T-helper 1 cell treated with Interleukin-12 subunit alpha and Interleukin-12 subunit beta and Interleukin-4 antibody, amounts not matched to agents 30 μg/mL and 1 μg/mL, for 36 hours (primary cell): ENCODE measurements around the gene SNRPD2.

Source experiments
- H3K27ac Mint-ChIP-seq: one replicate; pipeline ENCODE4 v1.8.0; 2021; ENCODE audit warnings: mild to moderate bottlenecking, mixed read lengths
- H3K27me3 Mint-ChIP-seq: one replicate; pipeline ENCODE4 v1.8.0; 2021; ENCODE audit warnings: low read depth, mixed read lengths
- H3K36me3 Mint-ChIP-seq: one replicate; pipeline ENCODE4 v1.8.0; 2021; ENCODE audit warnings: low read depth, mixed read lengths
- H3K4me1 Mint-ChIP-seq: one replicate; pipeline ENCODE4 v1.8.0; 2021; ENCODE audit warnings: low read depth, mixed read lengths
- H3K4me3 Mint-ChIP-seq: one replicate; pipeline ENCODE4 v1.8.0; 2021; ENCODE audit warnings: mild to moderate bottlenecking, moderate library complexity, mixed read lengths
- H3K9me3 Mint-ChIP-seq: one replicate; pipeline ENCODE4 v1.8.0; 2021; ENCODE audit warnings: mixed read lengths

The SNRPD2 gene

DNA sequence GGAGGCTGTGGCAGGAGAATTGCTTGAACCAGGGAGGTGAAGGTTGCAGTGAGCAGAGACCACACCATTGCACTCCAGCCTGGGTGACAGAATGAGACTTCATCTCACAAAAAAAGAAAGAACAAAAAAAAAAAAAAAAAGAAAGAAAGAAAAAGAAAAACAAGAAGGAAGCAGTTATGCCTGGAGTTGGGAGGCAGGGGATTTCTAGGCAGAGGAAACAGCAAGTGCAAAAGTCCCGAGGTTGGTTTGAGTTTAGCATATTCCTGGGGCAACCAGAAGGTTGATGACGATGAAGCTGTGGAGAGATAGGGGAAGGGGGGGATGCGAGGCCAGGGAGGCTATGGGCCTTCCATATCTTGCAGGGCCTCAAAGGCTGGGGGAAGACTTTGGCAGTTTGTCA, 41.0 kb downstream of the SNRPD2 start:
- H3K9me3 Mint-ChIP-seq: no peaks in the 10 kb centered on the region
- no peaks in the 10 kb centered on the region for H3K27me3 Mint-ChIP-seq
- H3K4me1 Mint-ChIP-seq: peaks cover 8% of the 10 kb centered on the region
- no peak overlapping the region for H3K4me3 Mint-ChIP-seq
- no peaks in the 10 kb centered on the region for H3K36me3 Mint-ChIP-seq
- no peak overlapping the region for H3K27ac Mint-ChIP-seq

DNA sequence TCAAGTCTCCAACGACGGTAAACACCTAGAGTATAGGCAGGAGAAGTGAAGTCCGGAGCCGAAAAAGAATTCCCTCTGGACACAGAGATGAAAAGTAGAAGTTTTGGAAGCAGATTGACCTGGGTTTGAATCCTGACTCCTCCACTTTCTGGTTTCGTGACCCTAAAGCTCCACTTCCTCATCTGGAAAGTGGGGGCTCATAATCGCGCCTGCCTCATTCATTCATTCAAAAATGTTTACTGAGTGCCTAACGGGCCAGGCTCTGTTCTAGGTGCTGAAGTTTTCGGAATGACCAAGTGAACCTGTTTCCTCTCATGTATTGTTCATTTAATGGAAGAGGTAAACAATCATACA, 45.4 kb downstream of the SNRPD2 start:
- no peaks in the 10 kb centered on the region for H3K9me3 Mint-ChIP-seq
- H3K36me3 Mint-ChIP-seq: peaks cover under 1% of the 10 kb centered on the region
- H3K27me3 Mint-ChIP-seq: peaks cover 4% of the 10 kb centered on the region
- peak overlapping the region; percentile 85 for H3K4me3 Mint-ChIP-seq
- peak overlapping the region; percentile 77 for H3K27ac Mint-ChIP-seq
- H3K4me1 Mint-ChIP-seq: peaks cover 19% of the 10 kb centered on the region

DNA sequence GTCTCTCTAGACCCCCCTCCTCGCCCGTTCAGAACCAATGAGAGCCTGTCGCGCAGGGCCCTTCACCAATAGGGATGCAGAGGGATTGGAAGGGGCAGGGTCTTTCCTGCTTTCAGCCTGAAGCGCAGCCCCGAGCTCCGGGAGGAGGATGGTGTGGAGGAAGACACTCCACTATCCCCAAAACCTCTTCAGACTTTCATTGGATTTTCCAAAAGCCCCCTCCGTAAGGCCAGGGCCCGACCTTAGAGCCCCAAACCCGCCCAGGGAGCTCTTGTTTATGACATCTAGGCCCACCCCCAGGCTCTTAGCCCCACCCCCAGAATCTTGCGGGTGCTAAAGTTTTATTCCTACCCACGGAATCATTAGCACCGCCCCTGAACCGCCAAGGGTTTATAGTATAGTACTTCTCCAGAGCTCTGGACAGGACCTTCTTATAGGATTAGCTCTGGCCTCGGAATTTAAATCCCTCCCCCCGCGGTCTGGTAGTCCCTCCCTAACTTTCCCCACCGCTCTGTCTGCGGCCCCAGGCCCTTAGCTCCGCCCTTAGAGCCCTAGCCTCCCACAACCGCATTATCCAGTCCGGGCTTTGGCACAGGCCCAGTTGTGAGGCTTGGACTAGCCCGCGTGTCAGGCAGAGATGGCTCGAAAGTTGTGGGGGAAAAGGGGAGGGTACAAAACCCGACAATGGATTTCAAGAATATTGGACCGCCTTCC, 46.0 kb downstream of the SNRPD2 start:
- peak overlapping the region; percentile 77 for H3K27ac Mint-ChIP-seq
- no peaks in the 10 kb centered on the region for H3K9me3 Mint-ChIP-seq
- peaks cover 4% of the 10 kb centered on the region for H3K36me3 Mint-ChIP-seq
- H3K4me1 Mint-ChIP-seq: peaks cover 24% of the 10 kb centered on the region
- peak overlapping the region; percentile 85 for H3K4me3 Mint-ChIP-seq
- H3K27me3 Mint-ChIP-seq: peaks cover 4% of the 10 kb centered on the region

DNA sequence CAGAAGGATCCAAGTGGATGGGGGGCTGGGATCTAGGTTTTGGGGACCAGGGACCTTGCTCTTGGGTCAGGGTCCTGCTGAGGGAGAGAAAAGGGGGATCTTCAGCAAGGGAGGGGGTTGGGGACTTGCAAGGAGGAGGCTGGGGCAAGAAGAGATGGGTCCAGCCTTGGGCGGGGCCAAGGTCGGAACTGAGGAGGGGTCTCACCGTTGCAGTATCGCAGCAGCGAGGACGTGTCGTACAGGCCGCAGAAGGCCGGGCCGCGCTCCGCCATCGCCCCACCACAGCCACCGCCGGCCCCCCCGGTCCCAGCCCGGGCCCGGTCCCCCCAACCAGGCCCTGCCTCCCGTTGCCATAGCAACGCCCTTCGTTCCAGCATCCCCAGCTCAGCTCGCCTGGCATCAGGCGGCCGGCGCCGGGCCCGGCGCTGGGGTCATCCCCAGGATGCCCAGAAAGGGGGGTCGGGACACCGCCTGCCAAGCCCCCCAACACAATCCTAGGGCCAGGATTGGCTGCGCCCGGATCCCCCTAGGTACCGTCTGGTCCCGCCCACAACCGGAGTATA, 46.6 kb downstream of the SNRPD2 start:
- H3K4me1 Mint-ChIP-seq: peaks cover 27% of the 10 kb centered on the region
- peak overlapping the region; percentile 85 for H3K4me3 Mint-ChIP-seq
- peaks cover 4% of the 10 kb centered on the region for H3K36me3 Mint-ChIP-seq
- no peaks in the 10 kb centered on the region for H3K9me3 Mint-ChIP-seq
- H3K27me3 Mint-ChIP-seq: peaks cover 4% of the 10 kb centered on the region
- H3K27ac Mint-ChIP-seq: peak overlapping the region; percentile 77

DNA sequence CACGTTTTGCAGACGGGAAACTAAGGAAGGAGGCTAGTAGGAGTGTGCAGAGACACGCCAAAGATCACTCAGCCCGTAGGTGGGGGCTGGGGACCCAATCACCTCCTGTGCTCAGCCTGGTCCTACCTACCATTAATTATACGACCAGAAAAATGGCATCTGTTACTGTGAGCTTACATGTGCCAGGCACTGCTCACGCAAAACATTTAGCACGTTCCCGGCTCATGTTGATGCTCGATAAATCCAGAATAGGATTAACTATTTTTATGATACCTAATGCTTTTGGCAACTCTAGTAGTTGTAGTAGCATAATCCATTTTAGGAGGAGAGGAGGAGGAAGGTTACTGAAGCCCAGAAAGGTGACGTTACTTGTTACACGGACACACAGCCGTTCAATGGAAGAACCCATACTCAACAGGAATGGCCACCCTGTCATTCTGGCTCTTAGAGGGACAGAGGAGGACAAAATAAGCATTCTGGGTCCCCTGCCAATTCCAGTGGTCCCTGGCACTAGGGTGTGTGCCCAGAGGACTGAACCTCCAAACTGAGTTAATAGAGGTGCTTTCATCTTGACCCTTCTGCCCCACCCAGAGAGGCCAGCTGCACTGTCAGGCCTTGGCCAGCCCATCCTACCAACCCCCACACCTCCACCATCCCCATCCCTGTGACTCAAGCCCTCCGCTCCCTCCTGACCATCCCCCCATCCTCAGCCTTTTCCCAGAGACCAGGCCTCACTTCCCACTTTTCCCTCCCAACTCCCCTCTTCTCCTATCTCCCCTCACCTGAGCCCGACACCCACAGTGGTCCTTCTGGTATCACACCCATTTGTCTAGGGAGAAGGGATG, 47.6 kb downstream of the SNRPD2 start:
- Mint-ChIP-seq H3K36me3 (peaks cover 4% of the 10 kb centered on the region), H3K27me3 (peaks cover 4% of the 10 kb centered on the region), H3K27ac (peak overlapping the region; percentile 39), H3K9me3 (no peaks in the 10 kb centered on the region), H3K4me3 (peak overlapping the region; percentile 10), H3K4me1 (peaks cover 27% of the 10 kb centered on the region)

DNA sequence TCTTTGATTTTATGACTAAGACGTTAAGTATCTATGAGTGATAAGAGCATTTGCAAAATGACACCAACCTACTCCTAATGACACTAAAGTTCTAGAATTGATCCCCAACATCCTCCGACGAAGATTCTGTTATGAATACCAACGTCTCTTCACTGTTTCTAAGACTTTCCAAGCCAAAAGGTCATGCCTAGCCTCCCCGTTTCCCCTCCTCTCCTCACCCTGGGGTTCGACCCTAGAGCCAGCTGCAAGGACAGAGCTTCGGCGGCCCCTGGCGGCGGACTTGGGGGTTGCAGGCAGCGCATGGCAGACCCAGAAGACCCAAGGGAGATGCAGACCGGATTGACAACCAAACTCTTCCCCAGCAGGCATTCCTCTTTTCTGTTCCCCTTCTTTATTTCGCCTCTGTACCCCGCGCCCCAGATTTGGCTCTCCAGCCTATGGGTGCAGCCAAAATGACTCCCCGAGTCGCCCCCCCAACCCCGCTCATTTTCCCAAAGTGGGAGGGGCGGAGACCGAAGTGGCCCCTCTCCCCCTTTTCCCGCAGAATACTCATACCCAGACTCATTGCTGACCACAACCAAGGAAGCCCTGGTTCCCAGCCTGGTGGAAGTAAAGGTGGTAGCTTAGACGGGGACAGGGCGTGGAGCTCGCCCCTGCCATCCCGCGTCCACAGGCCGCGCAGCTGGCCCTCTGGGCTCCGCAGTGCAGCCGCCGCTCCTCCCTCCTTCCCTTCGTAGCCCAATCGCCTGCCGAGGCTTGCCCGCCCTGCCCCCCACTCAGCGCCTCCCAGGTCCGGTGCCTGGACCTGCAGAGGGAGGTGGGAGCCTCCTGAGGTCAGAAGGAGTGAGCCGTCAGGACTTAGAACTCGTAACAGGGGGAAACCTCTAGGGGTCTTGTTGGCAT, 48.5 kb downstream of the SNRPD2 start:
- Mint-ChIP-seq H3K27me3 (peaks cover 4% of the 10 kb centered on the region), H3K36me3 (peaks cover 10% of the 10 kb centered on the region), H3K4me1 (peaks cover 33% of the 10 kb centered on the region)

DNA sequence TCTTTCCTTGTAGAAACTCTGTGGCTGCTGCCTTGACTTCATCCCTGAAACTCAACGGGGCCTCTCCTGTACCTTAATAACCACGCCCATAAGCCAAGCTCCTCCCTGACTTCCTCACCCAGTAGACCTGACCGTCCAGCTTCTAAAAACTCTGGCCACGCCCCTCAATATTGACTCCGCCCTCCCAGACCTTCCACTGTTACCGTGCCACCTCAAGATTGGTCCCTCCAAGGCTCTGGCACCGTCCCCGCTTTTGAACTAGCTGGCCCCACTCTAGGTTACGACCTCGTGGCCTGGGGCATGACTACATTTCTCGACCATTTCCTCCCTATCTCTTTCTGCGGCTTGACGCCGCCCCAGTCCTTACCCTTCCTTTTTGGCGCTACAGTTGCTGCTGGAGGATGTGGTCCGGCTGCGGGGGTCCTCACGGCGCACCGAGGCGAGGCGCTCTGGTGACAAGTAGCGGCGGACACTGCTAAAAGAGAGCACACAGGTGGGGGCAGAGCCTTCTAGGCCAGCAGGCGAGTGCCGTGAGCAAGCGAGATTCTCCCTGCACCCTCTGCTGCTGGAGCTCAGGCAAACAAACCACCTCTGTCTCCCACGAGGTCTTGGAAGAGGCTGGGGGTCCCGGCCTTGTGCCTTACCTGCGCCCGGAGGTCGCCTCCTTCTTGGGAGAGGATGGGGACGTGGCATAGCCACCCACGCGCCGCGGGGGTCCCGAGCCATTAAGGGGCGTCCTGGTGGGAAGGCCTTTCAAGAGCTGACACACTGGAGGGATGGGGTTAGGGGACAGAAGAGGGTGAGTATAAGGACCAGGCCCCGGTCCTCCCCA, 50.3 kb downstream of the SNRPD2 start:
- Mint-ChIP-seq H3K4me1 (peaks cover 34% of the 10 kb centered on the region), H3K4me3 (peak overlapping the region; percentile 82), H3K9me3 (no peaks in the 10 kb centered on the region), H3K36me3 (peaks cover 10% of the 10 kb centered on the region), H3K27me3 (peaks cover 4% of the 10 kb centered on the region), H3K27ac (peak overlapping the region; percentile 94)

More for the DNA sequence above, 48.5 kb downstream of the SNRPD2 start:
- no peaks in the 10 kb centered on the region for H3K9me3 Mint-ChIP-seq
- peak overlapping the region; percentile 76 for H3K4me3 Mint-ChIP-seq
- peak overlapping the region; percentile 96 for H3K27ac Mint-ChIP-seq

DNA sequence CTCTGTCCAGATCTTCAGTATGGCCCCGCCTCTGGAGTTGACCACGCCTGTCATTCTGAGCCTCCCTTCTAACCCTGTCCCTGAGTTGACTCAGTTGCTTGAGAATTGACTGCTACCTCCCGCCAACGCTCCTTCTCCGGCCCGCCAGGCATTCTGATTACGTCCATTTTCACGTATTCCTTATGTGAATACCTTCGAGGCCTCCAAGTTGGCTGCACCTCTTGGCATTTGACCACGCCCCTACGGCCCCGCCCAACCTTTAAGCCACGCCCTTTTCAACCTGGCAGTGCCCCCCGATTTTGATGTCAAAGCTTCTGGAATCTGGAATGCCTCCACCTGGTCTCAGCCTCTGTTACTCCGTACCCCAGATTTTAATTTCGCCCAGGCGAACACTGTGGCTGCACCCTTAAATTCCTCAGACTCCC, 50.9 kb downstream of the SNRPD2 start:
- Mint-ChIP-seq H3K4me3 (peak overlapping the region; percentile 82), H3K36me3 (peaks cover 10% of the 10 kb centered on the region), H3K27ac (peak overlapping the region; percentile 94), H3K4me1 (peaks cover 28% of the 10 kb centered on the region), H3K9me3 (no peaks in the 10 kb centered on the region), H3K27me3 (peaks cover 4% of the 10 kb centered on the region)

DNA sequence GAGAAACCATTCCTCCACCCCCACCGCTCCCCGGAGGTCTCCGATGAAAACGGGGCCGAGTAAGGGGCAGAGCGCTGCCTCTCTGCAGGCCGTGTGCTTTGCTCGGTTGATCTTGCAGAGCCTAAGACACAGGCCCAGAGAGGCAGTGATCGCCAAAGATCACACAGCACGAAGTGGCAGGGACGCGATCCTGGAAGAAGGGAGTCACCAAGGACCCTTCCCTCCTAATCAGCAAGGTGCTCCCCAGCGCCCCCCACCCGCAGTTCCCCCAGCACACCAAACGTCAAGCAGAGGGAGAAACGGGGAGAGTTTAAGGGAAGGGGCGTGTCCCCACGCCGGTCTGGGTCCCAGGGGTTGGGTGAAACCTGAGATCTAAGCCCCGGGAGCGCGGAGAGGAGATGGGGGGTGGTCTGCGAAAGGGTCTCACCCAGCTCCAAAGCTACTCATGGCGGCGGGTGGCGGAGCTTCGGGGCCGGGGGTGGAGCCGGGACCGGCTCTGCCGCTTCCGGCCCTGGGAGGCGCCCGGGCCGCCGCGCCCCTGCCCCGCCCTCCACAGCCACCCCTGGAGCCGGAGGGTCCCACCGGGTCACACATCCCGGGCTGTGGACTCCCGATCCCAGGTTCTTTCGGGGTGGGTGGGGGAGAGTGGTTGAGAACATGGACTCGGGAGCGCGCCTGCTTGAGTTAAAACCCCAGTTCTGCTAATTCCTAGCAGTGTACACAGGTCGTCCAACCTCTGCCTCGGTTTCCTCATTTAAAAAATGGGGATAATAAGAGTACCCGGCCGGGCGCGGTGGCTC, 52.6 kb downstream of the SNRPD2 start, which contains the start of gene EML2:
Gene EML2 (minus strand): TSS at position 468 of the 800 bp plus-strand sequence. CDS start 21 bp downstream, at position 447.
- Mint-ChIP-seq H3K9me3 (no peaks in the 10 kb centered on the region), H3K4me1 (peaks cover 25% of the 10 kb centered on the region), H3K36me3 (peaks cover 12% of the 10 kb centered on the region), H3K4me3 (peak within 1 kb of the TSS; percentile 96), H3K27me3 (peaks cover 4% of the 10 kb centered on the region), H3K27ac (peak within 1 kb of the TSS; percentile 85)

DNA sequence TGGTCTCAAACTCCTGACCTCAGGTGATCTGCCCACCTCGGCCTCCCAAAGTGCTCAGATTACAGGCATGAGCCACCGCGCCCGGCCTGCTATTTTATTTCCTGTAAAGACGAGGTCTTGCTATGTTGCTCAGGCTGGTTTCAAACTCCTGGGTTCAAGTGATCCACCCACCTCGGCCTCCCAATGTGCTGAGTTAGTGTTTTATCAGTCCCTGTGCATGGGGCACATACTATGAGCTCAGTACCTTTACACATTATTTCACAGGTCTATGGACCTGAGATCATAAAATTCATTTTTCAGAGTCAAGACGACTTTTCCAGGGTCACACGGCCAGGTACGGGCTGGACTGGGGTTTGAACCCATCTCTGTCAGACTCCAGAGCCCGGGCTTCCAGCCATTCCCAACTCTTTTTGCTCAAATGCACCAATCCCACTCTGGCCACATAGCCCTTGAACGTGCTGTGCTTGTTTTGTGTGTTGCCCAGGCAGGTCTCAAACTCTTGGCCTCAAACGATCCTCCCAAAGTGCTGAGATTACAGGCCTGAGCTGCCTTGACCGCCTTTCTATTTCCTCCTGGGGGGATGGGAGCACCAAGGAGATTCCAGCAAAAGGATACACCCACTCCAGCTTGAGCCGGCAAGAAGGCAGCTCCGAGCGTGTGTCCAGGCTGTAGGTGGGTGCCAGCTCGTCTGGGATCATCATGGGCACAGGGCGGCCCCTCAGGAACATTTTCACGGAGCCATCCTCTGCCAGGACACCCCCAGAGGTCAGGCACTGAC, 53.7 kb downstream of the SNRPD2 start:
- Mint-ChIP-seq H3K4me3 (peak overlapping the region; percentile 96), H3K4me1 (peaks cover 22% of the 10 kb centered on the region), H3K27ac (no peak overlapping the region), H3K27me3 (peaks cover 1% of the 10 kb centered on the region), H3K36me3 (peaks cover 12% of the 10 kb centered on the region), H3K9me3 (no peaks in the 10 kb centered on the region)
